WI38 (cell line): ENCODE measurements around the gene RO60.

Source experiments
- H3K4me3 ChIP-seq: 2 replicates; pipeline ENCODE4 v1.5.1; 2011; ENCODE audit warnings: low read depth, mild to moderate bottlenecking, control low read depth, low read length
- TF ChIP-seq, protein P1 (sequence below): IDR thresholded peaks from 2 replicates; pipeline ENCODE4 v1.5.1; 2012; ENCODE audit warnings: low read depth, mild to moderate bottlenecking, control low read depth, low read length

The RO60 gene

DNA sequence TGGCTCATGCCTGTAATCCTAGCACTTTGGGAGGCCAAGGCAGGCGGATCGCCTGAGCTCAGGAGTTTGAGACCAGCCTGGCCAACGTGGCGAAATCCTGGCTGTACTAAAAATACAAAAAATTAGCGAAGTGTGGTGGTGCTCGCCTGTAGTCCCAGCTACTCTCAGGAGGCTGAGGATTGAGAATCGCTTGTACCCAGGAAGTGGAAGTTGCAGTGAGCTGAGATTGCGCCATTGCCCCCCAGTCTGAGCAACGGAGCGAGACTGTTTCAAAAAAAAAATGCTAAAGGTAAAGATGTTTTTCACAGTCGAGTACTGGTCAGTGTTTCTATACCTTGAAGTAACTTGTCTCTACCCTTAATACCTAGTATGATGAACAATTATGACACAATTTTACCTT is 34.7 kb downstream of the RO60 start:
- H3K4me3 ChIP-seq: no peak overlapping the region
- TF ChIP-seq, protein P1, sequence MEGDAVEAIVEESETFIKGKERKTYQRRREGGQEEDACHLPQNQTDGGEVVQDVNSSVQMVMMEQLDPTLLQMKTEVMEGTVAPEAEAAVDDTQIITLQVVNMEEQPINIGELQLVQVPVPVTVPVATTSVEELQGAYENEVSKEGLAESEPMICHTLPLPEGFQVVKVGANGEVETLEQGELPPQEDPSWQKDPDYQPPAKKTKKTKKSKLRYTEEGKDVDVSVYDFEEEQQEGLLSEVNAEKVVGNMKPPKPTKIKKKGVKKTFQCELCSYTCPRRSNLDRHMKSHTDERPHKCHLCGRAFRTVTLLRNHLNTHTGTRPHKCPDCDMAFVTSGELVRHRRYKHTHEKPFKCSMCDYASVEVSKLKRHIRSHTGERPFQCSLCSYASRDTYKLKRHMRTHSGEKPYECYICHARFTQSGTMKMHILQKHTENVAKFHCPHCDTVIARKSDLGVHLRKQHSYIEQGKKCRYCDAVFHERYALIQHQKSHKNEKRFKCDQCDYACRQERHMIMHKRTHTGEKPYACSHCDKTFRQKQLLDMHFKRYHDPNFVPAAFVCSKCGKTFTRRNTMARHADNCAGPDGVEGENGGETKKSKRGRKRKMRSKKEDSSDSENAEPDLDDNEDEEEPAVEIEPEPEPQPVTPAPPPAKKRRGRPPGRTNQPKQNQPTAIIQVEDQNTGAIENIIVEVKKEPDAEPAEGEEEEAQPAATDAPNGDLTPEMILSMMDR: no peak

DNA sequence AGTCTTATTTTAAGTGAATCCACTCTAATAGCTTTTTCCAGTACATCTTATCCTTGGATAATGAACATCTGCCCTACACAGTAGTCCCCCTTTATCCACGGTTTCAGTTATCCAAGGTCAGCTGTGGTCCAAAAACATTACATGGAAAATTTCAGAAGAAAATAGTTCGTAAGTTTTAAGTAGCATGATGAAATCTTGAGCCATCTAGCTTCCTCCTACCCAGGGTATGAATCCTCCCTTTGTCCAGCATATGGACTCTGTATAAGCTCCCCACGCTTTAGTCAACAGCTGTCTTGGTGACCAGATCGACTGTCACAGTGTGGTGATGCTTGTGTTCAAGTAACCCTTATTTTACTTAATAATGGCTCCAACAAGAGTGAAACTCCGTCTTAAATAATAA is 43.2 kb downstream of the RO60 start:
- H3K4me3 ChIP-seq: no peak overlapping the region
- TF ChIP-seq, protein P1: no peak

DNA sequence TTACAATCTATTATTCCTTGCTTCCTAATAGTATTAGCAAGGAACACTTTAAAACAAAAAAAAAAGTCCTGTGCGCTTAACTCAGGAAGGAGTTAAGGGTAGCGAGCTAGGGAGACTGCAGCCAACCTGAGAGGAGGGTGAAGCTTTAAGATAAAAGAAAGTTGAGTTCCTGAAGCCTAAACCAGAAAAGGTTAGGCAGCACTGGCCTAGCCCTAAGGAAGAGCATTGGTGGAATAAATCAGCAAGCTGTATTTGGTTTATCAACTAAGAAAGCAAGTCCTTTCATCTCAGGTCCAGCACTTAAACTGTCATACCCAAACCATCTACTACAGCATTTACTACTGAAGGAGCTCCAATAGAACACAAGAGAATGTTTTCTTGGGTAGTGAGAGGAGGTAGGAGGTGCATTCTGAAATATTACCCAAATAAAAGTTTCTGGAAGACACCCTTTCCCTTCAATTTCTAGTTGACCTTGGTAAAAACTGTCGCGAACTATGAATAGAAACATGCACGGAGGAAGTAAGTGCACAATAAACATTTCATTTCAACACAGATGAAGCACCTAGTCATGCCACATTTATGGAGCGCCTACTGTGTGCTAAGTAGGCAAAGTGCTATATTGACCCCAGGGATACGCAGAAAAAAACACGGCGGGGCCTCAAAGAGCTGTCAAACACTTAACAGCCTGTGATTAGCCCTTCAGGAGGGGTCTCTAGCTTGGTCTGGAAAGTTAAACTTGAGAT is 44.5 kb downstream of the RO60 start:
- H3K4me3 ChIP-seq: peak overlapping the region; percentile 71
- TF ChIP-seq, protein P1: no peak

DNA sequence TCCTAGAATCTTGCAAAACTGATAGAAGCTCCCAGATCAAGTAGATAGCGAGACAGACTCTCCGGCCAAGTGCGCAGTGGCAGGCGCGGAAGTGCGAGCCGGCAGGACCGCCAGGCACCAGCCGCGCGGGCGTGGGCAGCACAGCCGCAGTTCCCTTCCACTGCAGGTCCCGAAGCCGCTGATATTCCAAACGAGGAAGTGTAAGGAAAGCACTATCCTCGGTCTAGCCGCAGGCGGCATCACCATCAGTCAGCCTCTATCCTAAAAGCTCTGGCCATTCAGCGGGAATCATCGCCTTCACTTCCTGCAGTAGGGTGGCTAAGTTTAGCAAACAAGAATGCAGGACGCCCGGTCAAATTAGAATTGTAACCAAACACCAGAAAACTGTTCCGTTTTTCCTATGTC is 45.1 kb downstream of the RO60 start:
- peak overlapping the region; percentile 71 for H3K4me3 ChIP-seq
- TF ChIP-seq, protein P1: no peak

DNA sequence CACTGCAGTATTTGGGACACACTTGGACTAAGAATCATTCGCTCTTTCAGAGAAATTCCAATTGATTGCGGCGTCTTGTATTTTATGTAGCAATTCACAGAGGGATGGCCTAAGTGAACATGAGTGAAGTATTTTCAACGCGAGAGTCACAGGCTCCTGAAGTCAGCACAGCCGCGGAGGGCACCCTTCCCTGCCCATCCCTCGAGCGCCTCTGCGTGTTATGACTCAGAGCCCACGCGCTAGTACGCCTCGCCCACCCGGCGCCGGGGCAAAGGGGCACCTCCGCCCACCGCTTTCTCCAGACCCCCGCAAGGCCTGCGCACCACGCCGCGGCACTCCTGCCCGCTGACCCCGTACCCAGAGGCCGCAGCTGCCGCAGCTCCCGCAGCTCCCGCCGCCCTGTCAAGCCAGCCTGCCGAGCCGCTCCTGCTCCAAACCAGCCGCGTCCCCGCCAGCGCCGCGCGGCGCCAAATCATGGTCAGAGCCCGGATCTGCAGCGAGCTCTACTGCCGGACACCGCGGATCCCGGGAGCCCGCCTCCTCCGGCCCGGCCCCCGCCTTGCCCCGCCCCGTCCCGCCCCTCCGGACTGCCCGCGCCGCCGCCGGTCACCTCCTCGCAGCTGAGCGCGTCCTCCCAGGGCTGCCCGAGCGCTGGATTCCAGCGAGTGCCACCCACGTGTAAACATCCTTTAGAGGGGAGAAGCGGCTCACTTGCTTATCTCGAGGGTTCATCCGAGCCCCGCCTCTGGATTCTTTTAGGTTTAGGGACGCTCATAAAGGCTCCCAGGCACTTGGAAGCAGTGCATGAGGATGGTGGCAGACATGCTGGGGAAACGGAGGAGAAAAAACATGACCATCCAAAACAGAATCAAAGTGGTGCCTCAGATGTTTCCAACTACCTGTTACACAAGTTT is 45.8 kb downstream of the RO60 start, which contains the start of gene GLRX2:
Gene GLRX2, minus strand, starts transcription at position 508 of the 914 bp plus-strand sequence. Its CDS starts 32 bp downstream, at position 476.
- TF ChIP-seq, protein P1: no peak
- H3K4me3 ChIP-seq: peak within 1 kb of the TSS; percentile 71

DNA sequence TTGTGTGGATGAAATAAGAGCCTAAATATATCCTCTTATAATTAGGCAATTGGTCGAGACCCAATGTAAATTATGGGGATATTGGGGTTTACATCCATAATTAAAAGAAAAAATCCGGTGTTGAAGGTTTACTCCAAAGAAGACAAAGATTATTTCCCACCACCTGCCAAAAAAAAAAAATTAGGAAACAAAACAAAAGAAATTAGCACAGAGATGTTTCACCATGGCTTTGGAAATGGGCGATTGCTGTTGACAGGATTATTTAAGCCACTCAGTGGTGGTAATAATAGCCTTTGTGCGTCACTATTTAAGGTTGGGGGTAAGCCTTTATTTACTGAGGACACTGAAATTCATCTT is 46.4 kb downstream of the RO60 start:
- TF ChIP-seq, protein P1: no peak
- peak overlapping the region; percentile 71 for H3K4me3 ChIP-seq

DNA sequence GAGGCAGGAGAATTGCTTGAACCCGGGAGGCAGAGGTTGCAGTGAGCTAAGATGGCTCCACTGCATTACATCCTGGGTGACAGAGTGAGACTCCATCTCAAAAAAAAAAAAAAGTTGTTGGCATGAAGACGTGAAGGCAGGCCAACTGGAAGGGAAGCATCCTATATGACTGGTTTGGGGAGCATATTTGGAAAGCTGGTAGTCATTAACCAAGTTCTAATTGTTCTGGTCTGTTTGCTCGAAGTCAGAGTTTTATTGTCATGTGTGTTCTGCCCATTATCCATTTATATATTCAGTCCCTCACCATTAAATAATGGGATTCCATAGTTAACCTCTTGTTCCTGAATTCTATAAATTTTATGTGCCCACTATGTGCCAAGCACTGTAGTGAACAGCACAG is 49.1 kb downstream of the RO60 start:
- TF ChIP-seq, protein P1: no peak
- no peak overlapping the region for H3K4me3 ChIP-seq
